ENCODE results near the gene ZNF133.

ZNF133 gene

DNA sequence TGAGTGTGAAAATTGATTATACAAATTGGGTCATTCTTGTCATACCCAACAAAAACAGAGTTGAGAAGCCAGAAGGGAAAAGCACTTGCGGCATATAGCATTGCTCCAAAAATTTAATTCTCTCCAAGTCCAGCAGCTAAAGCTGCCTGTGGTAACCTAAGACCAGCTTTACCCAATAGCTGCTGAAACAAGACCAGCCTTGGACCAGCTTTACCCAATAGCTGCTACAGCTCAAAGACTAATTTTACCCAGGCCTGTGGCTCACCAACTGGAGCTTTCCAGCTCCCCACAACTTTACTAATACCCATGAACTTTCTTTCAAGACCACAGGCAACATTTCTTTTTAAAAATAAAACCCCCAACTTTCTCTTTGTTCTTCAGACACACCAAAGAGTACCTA, 32.8 kb upstream of the ZNF133 start:
- TF ChIP-seq, protein P1, sequence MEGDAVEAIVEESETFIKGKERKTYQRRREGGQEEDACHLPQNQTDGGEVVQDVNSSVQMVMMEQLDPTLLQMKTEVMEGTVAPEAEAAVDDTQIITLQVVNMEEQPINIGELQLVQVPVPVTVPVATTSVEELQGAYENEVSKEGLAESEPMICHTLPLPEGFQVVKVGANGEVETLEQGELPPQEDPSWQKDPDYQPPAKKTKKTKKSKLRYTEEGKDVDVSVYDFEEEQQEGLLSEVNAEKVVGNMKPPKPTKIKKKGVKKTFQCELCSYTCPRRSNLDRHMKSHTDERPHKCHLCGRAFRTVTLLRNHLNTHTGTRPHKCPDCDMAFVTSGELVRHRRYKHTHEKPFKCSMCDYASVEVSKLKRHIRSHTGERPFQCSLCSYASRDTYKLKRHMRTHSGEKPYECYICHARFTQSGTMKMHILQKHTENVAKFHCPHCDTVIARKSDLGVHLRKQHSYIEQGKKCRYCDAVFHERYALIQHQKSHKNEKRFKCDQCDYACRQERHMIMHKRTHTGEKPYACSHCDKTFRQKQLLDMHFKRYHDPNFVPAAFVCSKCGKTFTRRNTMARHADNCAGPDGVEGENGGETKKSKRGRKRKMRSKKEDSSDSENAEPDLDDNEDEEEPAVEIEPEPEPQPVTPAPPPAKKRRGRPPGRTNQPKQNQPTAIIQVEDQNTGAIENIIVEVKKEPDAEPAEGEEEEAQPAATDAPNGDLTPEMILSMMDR (IDR thresholded peaks at IDR 0.05; ENCODE audit: borderline replicate concordance, insufficient read depth, low read depth, low read length) = no peak
- H3K4me3 ChIP-seq (ENCODE audit: low read depth, low read length) = no peak overlapping the region

DNA sequence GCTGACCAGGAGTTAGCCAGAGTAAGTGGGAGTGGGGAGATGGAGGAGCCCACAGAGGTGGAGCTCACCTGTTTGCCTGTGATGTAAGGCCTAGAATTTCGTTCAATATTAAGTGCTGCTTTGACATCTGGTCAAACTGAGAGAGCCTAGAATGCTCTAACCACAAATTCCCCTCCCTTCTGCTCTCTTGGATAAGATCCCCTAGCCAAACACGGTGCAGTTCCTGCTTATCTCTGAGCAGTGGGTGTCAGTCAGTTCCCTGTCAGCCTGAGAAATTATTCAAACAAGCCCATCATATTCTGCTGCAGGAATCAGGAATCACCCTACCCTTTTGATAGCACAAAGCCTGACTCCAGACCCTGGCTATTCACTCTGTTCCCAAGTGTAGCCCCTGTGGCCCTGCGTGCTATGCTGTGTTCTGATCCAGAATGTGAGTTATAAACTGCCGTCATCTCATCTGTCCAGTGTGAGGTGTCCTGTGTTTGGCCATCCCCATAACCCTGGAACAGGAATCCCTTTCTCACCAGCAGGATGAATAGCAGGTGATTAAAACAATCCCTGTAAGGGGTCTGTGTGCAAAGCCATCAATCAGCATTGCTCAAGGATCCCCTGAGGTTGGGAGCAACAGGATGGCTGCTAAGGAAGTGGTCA, 31.8 kb upstream of the ZNF133 start:
- TF ChIP-seq, protein P1 (IDR thresholded peaks at IDR 0.05; ENCODE audit: borderline replicate concordance, insufficient read depth, low read depth, low read length) = no peak

DNA sequence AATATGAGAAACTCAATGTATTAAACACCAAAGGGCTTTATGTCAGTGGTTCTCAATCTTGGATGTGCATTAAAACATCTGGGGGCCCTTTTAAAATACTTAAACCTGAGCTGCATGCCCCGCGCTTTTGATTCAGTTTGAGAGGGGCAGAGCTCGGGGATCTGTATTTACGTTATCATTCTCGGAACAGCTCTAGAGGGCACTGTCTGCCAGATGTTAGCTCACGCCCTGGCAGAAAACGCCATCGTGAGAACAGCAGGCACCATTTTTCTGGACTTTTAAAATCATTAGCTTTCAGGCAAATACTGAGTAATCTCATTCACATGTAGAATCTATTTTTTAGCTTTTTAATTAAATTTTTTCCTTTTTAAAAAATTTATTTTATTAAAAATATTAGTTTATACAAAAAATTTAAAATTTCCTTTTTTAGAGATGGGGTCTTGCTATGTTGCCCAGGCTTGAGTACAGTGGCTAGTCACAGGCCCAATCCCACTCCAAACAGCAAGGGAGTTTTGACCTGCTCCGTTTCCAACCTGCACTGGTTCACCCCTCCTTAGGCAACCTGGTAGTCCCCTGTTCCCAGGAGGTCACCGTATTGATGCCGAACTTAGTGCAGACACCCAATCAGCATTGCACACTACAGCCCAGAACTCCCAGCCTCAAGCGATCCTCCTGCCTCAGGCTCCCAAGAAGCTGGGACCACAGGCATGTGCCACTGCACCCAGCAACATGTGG, 30.0 kb upstream of the ZNF133 start:
- TF ChIP-seq, protein P1 (IDR thresholded peaks at IDR 0.05; ENCODE audit: borderline replicate concordance, insufficient read depth, low read depth, low read length) = no peak
- H3K4me3 ChIP-seq (ENCODE audit: low read depth, low read length) = no peak overlapping the region

More for the DNA sequence above, 31.8 kb upstream of the ZNF133 start:
- no peak overlapping the region for H3K4me3 ChIP-seq (ENCODE audit: low read depth, low read length)

DNA sequence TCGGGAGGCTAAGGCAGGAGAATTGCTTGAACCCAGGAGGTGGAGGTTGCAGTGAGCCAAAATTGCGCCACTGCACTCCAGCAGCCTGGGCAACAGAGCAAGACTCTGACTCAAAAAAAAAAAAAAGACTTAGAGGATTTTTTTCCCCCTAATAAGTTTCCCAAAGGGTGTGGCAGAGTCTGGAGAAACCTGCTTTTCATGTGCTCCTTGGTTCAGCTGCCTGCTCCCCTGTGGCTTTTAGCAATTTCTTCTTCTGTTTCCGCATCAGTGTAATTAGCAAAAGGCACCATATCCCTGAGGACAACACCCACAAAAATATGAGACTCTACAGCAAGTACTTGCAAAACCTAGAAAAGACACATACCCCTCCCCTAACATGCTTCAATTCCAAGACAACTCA, 28.6 kb upstream of the ZNF133 start:
- H3K4me3 ChIP-seq (ENCODE audit: low read depth, low read length) = no peak overlapping the region
- TF ChIP-seq, protein P1 (IDR thresholded peaks at IDR 0.05; ENCODE audit: borderline replicate concordance, insufficient read depth, low read depth, low read length) = no peak

DNA sequence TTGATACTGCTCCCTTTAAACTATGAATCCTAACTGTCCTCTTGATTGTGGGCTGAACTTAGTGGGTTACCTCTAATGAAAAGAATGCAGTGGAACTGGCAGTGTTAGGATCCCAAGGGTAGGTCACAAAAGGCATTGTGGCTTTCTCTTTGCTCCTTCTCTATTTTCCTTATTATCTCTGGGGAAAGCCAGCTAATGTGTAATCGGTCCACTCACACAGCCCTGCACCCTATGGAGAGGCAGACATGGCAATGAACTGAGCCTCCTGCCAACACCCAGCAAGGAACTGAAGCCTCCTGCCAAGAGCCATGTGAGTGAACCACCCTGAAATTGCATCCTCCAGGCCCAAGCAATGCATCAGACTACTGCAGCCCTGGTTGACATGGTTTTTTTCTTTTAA, 24.6 kb upstream of the ZNF133 start:
- H3K4me3 ChIP-seq (ENCODE audit: low read depth, low read length) = no peak overlapping the region
- TF ChIP-seq, protein P1 (IDR thresholded peaks at IDR 0.05; ENCODE audit: borderline replicate concordance, insufficient read depth, low read depth, low read length) = no peak

DNA sequence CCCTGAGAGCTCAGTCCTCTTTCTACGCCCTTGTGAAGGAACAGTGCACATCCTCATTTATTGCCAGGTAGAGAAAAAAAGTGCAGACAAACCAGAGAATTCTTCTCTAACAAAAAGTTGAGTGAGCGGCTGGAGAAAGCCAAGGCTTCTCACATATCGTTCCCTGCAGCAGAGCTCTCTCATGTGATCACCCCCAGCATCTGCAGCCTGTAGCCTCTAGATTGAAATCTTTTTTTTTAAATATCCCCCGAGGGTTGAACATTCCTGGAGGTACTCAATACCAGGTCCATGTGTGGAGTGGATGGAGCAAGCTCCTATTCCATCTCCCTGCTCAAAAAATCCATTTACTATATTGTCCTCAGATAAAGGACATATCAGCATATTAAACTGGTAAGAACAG, 22.9 kb upstream of the ZNF133 start:
- no peak overlapping the region for H3K4me3 ChIP-seq (ENCODE audit: low read depth, low read length)
- TF ChIP-seq, protein P1 (IDR thresholded peaks at IDR 0.05; ENCODE audit: borderline replicate concordance, insufficient read depth, low read depth, low read length) = no peak

- TF ChIP-seq, protein P1 (IDR thresholded peaks at IDR 0.05; ENCODE audit: borderline replicate concordance, insufficient read depth, low read depth, low read length) = no peak
- no peak overlapping the region for H3K4me3 ChIP-seq (ENCODE audit: low read depth, low read length)
These were observed 22.0 kb upstream of the ZNF133 start for GRCh38 chr20:18266282-18266681.

Measured in GM12875 (cell line).